Stimulated activated CD4-positive, alpha-beta T cell treated with anti-CD3 and anti-CD28 coated beads, Interleukin-1b, Interleukin-23, amount 100 ng/mL, for 48 hours (primary cell): ENCODE measurements around the gene SH3RF3.

ENCODE experiments used
- DNase-seq: peaks from one replicate; pipeline ENCODE4 v3.0.0-alpha.2; 2020

The SH3RF3 gene

GRCh38 chr2:109295070-109295780 lies 166.2 kb downstream of the SH3RF3 start:
- no peak for DNase-seq

DNA sequence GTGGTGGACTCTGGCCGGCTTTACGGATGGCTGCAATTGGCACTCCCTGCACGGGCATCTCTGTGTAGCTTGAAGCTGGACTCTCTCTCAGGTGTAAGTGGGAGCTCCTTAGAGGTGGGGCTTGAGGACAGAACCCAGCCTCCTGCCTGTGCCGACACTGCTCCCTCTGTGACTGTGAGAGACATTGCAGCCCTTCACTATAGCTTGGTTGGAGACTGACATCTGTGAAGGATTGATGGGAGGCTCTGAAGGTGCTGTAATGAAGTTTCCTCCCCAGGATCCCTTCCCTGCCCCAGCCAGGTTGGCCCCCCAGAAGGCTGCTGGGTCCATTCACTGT lies 166.7 kb downstream of the SH3RF3 start:
- DNase-seq = no peak

DNA sequence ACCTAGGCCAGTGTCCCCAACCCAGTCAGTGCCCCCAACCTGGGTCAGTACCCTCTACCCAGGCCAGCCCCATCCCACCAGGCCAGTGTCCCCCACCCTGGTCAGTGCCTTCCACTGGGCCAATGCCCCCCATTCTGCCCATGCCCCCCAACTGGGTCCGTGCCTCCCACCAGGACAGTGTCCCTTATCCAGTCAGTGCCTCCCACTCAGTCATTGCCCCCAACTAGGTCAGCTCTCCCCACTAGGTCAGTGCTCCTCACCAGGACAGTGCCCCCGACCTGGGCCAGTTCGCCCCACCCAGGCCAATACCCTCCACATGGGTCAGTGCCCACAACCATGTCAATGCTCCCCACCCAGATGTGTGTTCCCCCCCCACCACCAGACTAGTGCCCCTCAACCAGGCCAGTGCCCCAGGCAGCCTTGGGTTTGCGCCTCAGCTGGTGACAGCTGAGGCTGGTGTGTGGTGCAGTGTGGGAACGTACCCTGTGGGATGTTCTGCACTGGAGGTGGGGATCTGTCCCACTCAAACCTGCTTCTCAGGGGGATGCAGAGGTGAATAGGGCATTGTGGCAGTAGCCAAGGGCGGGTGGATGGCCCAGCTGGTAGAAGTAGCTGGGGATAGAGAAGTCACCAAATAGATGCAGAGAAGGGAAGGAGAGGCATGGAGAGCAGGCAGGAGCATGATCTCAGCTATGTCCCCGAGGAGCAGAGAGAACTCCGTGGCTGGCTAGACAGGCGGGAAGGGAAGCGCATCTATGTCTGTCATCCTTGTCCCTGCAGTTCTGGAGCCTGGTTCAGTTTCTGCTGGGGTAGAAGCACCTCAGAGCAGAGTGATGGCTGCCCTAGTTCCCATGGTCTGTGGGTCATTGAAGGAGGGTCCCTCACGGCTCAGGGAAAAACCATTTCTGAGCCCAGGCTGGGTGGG lies 168.8 kb downstream of the SH3RF3 start:
- no peak for DNase-seq

DNA sequence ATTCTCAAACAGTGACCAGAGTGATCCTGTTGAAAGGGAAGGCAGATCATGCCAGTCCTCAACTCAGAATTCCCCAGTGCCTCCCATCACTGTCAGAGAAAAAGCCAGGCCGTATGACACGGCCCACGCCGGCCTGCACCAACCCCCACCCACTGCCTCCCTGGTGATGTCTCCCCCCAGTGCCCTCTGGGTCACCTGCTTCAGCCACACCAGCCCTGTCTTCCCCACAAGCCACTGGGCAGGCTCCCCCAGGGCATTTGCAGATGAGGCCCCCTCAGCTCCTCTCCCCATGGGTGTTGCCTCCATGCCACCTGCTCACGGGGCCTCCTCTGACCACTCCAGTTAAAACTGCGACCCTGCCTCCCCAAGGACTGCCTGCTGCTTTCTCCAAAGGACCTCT lies 169.8 kb downstream of the SH3RF3 start:
- DNase-seq = no peak

DNA sequence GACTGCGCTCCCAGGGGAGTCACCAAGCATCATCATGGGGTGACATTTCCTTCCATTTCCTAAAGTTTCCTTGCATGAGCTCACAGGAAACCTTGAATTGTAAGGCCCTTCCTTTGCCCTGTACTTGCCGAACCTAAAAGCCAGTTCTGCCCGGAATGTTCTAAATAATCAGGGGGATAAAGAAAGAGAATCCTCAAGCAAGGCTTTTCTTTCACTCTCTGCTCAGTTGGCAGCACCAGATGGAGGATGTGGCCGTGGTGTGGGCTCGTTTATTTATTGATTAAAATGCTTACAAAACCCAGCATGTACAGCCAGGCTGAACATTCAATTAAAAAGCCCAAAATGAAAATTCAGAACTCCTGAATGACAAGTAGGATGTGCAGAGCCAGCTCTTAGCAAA lies 170.5 kb downstream of the SH3RF3 start:
- no peak for DNase-seq

GRCh38 chr2:109300582-109300981 lies 171.6 kb downstream of the SH3RF3 start:
- no peak for DNase-seq

DNA sequence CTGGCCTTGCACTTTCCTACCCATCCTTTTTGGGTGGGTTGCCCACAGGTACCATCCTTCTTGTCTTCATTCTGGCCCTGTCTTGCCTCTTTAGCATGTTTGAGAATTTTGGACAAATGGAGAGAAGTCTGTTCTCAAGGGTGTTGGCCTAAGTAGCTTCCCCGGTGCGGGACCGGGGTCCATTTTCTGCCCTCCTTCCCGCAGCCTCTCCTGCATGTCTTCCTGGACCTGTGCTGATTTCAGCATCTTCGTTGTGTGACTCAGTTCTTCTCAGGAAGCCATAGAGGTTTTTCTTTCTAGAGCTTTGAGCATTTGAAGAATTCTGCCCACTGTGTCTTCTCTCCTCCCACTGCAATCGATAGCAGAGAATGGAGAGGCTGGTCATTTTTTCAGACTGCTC lies 172.7 kb downstream of the SH3RF3 start:
- DNase-seq = no peak

GRCh38 chr2:109302319-109302718 lies 173.3 kb downstream of the SH3RF3 start:
- DNase-seq = no peak

DNA sequence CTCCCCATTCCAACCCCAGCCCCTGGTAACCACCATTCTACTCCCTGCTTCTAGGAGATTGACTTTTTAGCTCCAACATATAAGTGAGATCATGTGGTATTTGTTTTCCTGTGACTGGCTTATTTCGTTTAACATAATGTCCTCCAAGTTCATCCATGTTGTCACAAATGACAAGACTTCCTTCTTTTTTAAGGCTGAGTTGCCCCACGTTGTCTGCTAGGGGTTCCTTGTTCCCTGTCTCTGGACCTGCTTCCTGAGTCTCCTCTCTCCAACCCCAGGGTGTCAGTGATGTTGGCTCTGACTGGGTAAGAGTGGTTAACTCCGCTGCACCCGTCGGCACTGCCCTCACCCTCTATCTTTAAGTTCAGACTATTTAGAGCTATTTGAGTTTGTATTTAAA lies 175.2 kb downstream of the SH3RF3 start:
- no peak for DNase-seq

DNA sequence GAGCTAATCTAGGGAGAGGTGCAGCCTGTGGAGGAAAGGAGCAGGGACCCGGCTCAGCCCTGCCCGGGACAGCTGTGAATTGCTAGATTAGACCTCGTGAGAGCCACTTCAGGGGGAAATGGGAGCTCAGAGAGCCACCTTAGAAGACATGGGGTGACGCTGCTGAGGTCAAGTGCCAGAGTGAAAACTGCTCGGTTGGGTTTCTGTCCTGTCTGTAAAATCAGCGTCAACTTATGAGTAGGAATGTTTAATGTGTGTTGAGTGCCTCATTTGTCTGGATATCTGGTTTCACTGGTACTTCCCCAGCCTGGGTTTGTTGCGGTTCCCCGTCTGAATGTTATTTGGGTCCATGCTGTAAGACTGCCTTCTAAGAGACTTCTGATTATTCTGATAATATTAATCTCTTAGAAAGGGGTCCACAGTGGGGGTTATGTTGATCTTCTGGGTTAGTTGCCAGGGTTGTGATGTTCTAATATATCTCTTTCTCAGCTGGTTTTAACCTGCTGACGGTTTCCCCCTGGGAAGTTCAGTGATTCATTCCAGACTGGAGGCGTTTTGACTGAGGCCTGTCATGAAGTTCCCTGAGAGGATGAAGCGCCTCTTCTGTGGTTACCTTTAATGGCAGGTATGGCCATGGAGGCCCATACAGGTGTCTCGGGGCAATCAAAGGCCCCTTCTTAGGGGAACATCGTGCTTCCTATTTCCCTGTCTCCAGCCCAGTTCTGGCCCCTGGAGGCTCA lies 175.9 kb downstream of the SH3RF3 start:
- no peak for DNase-seq

- DNase-seq = no peak
These were observed 176.6 kb downstream of the SH3RF3 start for GRCh38 chr2:109305490-109306167.

GRCh38 chr2:109306190-109306589 lies 177.2 kb downstream of the SH3RF3 start:
- DNase-seq = no peak

- no peak for DNase-seq
These were observed 182.8 kb downstream of the SH3RF3 start for GRCh38 chr2:109311771-109312170.

GRCh38 chr2:109312902-109313301 lies 183.9 kb downstream of the SH3RF3 start:
- DNase-seq = no peak

- DNase-seq = no peak
These were observed 184.3 kb downstream of the SH3RF3 start for GRCh38 chr2:109313343-109313742.

- no peak for DNase-seq
These were observed 187.1 kb downstream of the SH3RF3 start for GRCh38 chr2:109316091-109316490.

DNA sequence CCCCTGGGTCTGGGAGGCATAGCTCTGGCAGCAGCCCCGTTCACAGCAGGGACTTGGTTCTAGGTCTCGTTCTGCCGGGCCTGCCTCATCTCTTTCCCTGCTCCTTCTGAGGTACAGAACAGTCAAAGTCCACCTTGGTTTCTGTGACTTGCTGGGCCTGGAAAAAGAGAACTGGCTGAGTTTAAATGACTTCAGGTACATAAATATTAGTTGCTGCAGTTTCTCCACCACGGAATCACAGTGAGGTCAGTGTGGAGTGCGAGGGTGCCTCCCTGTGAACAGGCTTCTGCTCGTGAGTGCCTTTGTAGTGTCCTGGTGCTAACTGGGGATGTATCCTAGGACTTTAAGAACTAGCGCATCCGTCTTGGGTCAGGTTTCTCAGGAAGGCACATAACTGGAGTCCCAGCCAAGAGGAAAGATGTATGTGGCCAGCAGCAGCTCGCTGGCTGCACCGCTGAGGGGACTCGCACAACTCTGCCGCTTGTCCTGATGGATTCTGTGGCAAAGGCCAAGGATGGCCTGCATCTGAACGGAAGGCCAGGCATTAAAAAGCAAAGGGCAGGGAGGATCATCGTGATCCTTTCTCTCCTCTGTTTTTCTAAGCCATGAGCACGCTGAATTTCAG lies 188.6 kb downstream of the SH3RF3 start:
- DNase-seq = no peak

- no peak for DNase-seq
These were observed 189.3 kb downstream of the SH3RF3 start for GRCh38 chr2:109318150-109318948.

- no peak for DNase-seq
These were observed 189.9 kb downstream of the SH3RF3 start for GRCh38 chr2:109318949-109319342.

DNA sequence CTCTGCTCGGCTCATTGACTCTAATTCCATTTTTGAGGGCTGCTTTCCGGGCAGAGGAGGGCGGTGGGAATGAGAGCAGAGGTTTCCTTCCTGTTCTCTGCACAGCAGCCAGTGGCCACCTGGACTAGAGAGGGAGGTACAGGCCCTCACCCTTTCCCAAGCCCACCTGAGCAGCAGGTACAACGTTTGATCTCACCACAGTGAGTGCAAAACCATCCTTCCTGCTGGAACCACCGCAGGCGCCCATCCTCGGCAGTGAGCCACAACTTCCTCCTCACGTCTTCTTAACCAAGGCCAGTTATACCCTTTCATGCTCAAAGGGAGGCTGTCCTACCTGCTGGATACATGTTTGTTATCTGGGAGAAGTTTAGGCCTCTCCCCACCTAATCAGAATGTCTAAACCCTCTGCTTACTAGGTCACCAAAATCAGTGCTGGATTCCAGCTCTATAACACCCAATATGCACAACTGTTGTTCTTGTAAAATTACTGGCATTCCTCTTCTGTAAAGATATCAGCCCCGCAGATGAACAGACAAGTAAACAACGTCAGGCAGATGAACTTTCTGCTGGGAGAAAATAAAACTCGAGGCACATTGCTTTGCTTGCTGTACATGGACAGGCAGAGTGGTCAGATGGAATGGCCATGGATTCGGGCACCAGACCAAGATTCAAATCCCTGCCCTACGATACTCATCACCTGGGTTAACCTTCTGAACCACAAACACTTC lies 191.4 kb downstream of the SH3RF3 start:
- DNase-seq = no peak

GRCh38 chr2:109321570-109321969 lies 192.6 kb downstream of the SH3RF3 start:
- DNase-seq = no peak
